Measurements from ENCODE around the gene GULP1. TPM values are rescaled to one million over a fixed set of nuclear protein-coding genes. Genes with fewer than 3 reads are reported as not detected.
A peak's percentile ranks its signal among the peaks of the same experiment; 100 is the strongest.

The GULP1 gene
- total and polyA plus RNA-seq, 2 experiments from 2014 or later, result 94.6 to 181 TPM

GRCh38 chr2:188410504-188411235 is 119.0 kb downstream of the GULP1 start:
- DNase-seq (ENCODE audit: low spot score) (peak; percentile 71), ATAC-seq (peak; percentile 69)

More at GRCh38 chr2:188410504-188411235, 119.0 kb downstream of the GULP1 start:
- Histone ChIP-seq H3K27me3 (ENCODE audit: insufficient read depth) (no peaks in the 10 kb centered on the region), H3K27ac (ENCODE audit: low read depth) (peak overlapping the region; percentile 33; the same call in 1 of the 2 replicates), H3K9me2 (ENCODE audit: insufficient read depth) (0 out of 2 replicates have a peak, but pooled peaks cover 9% of the 10 kb centered on the region), H3K4me1 (ENCODE audit: insufficient read depth) (peaks cover 23% of the 10 kb centered on the region), H3K4me2 (peak overlapping the region; percentile 35), H2AFZ (no peak overlapping the region), H3K36me3 (ENCODE audit: insufficient read depth) (peaks cover 7% of the 10 kb centered on the region), H3K79me2 (replicated peaks; ENCODE audit: insufficient read depth) (peaks cover 59% of the 10 kb centered on the region), H3K4me3 (peak overlapping the region; percentile 19; the same call in 1 of the 2 replicates), H3F3A (replicated peaks; ENCODE audit: low read depth) (no peaks in the 10 kb centered on the region), H4K20me1 (replicated peaks; ENCODE audit: insufficient read depth) (0 out of 2 replicates have a peak, but pooled peaks cover 6% of the 10 kb centered on the region)
- H3K27me3 Mint-ChIP-seq (ENCODE audit: insufficient read depth, low read depth, poor library complexity), result peaks cover 4% of the 10 kb centered on the region
- H3K9me3 Mint-ChIP-seq, result peaks cover 26% of the 10 kb centered on the region
- no peak overlapping the region; the same call in 2 of the 3 replicates for H3K4me3 Mint-ChIP-seq
- no peak overlapping the region for H3K27ac Mint-ChIP-seq
- H3K36me3 Mint-ChIP-seq (ENCODE audit: low read depth), result peaks cover 60% of the 10 kb centered on the region
- no peak for TF ChIP-seq ETS1 (IDR thresholded peaks at IDR 0.05)
- TF ChIP-seq EZH2phosphoT487 (IDR thresholded peaks at IDR 0.05; ENCODE audit: unreplicated experiment), result no peak
- no peak for TF ChIP-seq CTCF (conservative IDR thresholded peaks at IDR 0.05; ENCODE audit: low read depth in 2 of 2)
- TF ChIP-seq REST (IDR thresholded peaks at IDR 0.05; ENCODE audit: unreplicated experiment), result no peak
- no peak for TF ChIP-seq STAT1 (IDR thresholded peaks at IDR 0.05; ENCODE audit: unreplicated experiment)
- TF ChIP-seq JUNB (IDR thresholded peaks at IDR 0.05; ENCODE audit: unreplicated experiment), result no peak
- no peak for TF ChIP-seq EZH2 (IDR thresholded peaks at IDR 0.05; ENCODE audit: low read depth, unreplicated experiment)
- no peak for TF ChIP-seq ZNF462 (CRISPR knock-in tag; IDR thresholded peaks at IDR 0.05)
- TF ChIP-seq POLR2AphosphoS5 (IDR thresholded peaks at IDR 0.05; ENCODE audit: low read depth), result peak; percentile 30; the same call in 1 of the 2 replicates
- TF ChIP-seq ZNF114 (CRISPR knock-in tag; IDR thresholded peaks at IDR 0.05), result no peak
- TF ChIP-seq CREB1 (CRISPR knock-in tag; IDR thresholded peaks at IDR 0.05; ENCODE audit: low read depth), result no peak
- no peak for TF ChIP-seq ZNF331 (CRISPR knock-in tag; IDR thresholded peaks at IDR 0.05; ENCODE audit: low read depth)
- peak; percentile 97 for TF ChIP-seq NANOG (IDR thresholded peaks at IDR 0.05; ENCODE audit: borderline replicate concordance)
- peaks cover 31% of the 10 kb centered on the region for H3K4me1 Mint-ChIP-seq

All from GM23338 (cell line).